PC-3 (cell line): Measurements from ENCODE around the gene PCGF5. TPM values are rescaled to one million over a fixed set of nuclear protein-coding genes. Genes with fewer than 3 reads are reported as not detected.

Experiments used
- ATAC-seq: fragments of 200-7000 bp; cut with Tn5 transposase; 2 replicates; pipeline ENCODE4 v1.9.1; 2020; ENCODE audit warnings: mild to moderate bottlenecking, moderate library complexity
- Bru-seq: library from RNA; stranded (reverse); fragments of 400-500 nt; gene quantifications from one replicate; lab custom pipeline; 2021; lab: Mats Ljungman, UMichigan
- BruChase-seq, 2 experiments: library from RNA; stranded (reverse); fragments of 400-500 nt; gene quantifications; one replicate each; lab custom pipeline; 2021; lab: Mats Ljungman, UMichigan
- BruUV-seq: library from RNA; stranded (reverse); fragments of 400-500 nt; replicated peaks from 2 replicates; lab custom pipeline; 2021; lab: Mats Ljungman, UMichigan
- CTCF ChIA-PET: fragments of 300-600 bp; sonication (Branson Sonifier 250); formaldehyde crosslinking; loops from one replicate; lab custom pipeline; 2022; ENCODE audit warnings: antibody characterized with exemption; lab: Charles Lee
- POLR2A ChIA-PET: fragments of 300-600 bp; sonication (Branson Sonifier 250); formaldehyde crosslinking; loops from one replicate; lab custom pipeline; 2022; ENCODE audit warnings: antibody characterized with exemption; ENCODE audit not compliant: unreplicated experiment; lab: Charles Lee
- DNase-seq: peaks from one replicate; pipeline ENCODE4 v3.0.0-alpha.2; 2015
- H2AFZ ChIP-seq: fragments of 300-600 bp; sonication (generic); 2 replicates; pipeline ENCODE4 v1.6.0; 2016; ENCODE audit warnings: antibody characterized with exemption, low read length
- H3F3A ChIP-seq: fragments of 300-600 bp; sonication (generic); one replicate; pipeline ENCODE4 v1.6.0; 2017; ENCODE audit warnings: antibody characterized with exemption, low read length, control low read depth, mild to moderate bottlenecking; ENCODE audit not compliant: unreplicated experiment
- H3K27ac ChIP-seq: fragments of 300-600 bp; sonication (generic); 2 replicates; pipeline ENCODE4 v1.5.1; 2016; ENCODE audit warnings: mild to moderate bottlenecking, low read length
- H3K27me3 ChIP-seq: fragments of 300-600 bp; sonication (generic); 2 replicates; pipeline ENCODE4 v1.6.1; 2016; ENCODE audit warnings: low read length, mixed read lengths
- H3K36me3 ChIP-seq: fragments of 300-600 bp; sonication (generic); 2 replicates; pipeline ENCODE4 v1.6.1; 2016; ENCODE audit warnings: low read depth, mixed run types, low read length, mixed read lengths
- H3K4me1 ChIP-seq: fragments of 300-600 bp; sonication (generic); 2 replicates; pipeline ENCODE4 v1.5.1; 2016; ENCODE audit warnings: low read length; ENCODE audit not compliant: insufficient read depth
- H3K4me2 ChIP-seq: fragments of 300-600 bp; sonication (generic); 2 replicates; pipeline ENCODE4 v1.6.0; 2016; ENCODE audit warnings: low read length
- H3K4me3 ChIP-seq: fragments of 300-600 bp; sonication (generic); 2 replicates; pipeline ENCODE4 v1.5.1; 2016; ENCODE audit warnings: mild to moderate bottlenecking, low read length, mixed read lengths
- H3K79me2 ChIP-seq: fragments of 300-600 bp; sonication (generic); 2 replicates; pipeline ENCODE4 v1.6.1; 2017; ENCODE audit warnings: low read length, mixed read lengths
- H3K9ac ChIP-seq: fragments of 300-600 bp; sonication (generic); 2 replicates; pipeline ENCODE4 v1.6.0; 2016; ENCODE audit warnings: mild to moderate bottlenecking, low read length
- H3K9me2 ChIP-seq: fragments of 300-600 bp; sonication (generic); replicated peaks from 2 replicates; pipeline ENCODE4 v1.6.1; 2016; ENCODE audit warnings: mixed run types, low read length, mixed read lengths
- H3K9me3 ChIP-seq: fragments of 300-600 bp; sonication (generic); 2 replicates; pipeline ENCODE4 v1.6.1; 2016; ENCODE audit warnings: low read length, mixed read lengths
- H4K20me1 ChIP-seq: fragments of 300-600 bp; sonication (generic); 2 replicates; pipeline ENCODE4 v1.6.1; 2016; ENCODE audit warnings: low read length, mixed read lengths
- EZH2 ChIP-seq: fragments of 300-600 bp; sonication (generic); IDR thresholded peaks from one replicate; pipeline ENCODE4 v1.6.1; 2017; ENCODE audit warnings: antibody characterized with exemption, mild to moderate bottlenecking, low read length; ENCODE audit not compliant: unreplicated experiment
- EZH2phosphoT487 ChIP-seq: fragments of 300-600 bp; sonication (generic); IDR thresholded peaks from 2 replicates; pipeline ENCODE4 v1.6.1; 2018; ENCODE audit warnings: mild to moderate bottlenecking, antibody characterized with exemption, low read length, borderline replicate concordance
- intact Hi-C: fragments of 100-400 bp; cut with micrococcal nuclease; formaldehyde crosslinking; loops from 2 replicates; pipeline ENCODE4 v1.9.0; 2023
- long read RNA-seq: library from polyadenylated mRNA; unstranded; transcript quantifications from one replicate; pipeline ENCODE4 v2.0.0, GENCODE V29; 2021; ENCODE audit not compliant: unreplicated experiment
- total RNA-seq: library from RNA; depleted of rRNA; stranded (reverse); fragments of >200 nt; gene quantifications from 2 replicates; pipeline ENCODE4 v1.2.3, GENCODE V29; 2014; rRNA removed
- TF ChIP-seq, protein P1 (sequence below): fragments of 300-600 bp; sonication (generic); conservative IDR thresholded peaks from 2 replicates; pipeline ENCODE4 v1.5.1; 2017; ENCODE audit warnings: antibody characterized with exemption, low read depth, mild to moderate bottlenecking, low read length

PCGF5 gene
- total RNA-seq = 15.8 and 25.0 TPM in 2 replicates
- Bru-seq, nascent RNA = percentile 57 among the genes with signal in this experiment
- percentile 58 among the genes with signal in this experiment for BruChase-seq, experiment 1, labeled RNA remaining after a 6-hour chase
- BruChase-seq, experiment 2, labeled RNA remaining after a 2-hour chase = percentile 57 among the genes with signal in this experiment
- long read RNA-seq, full-length matches to known transcripts = 21 of 40 reads
- long read RNA-seq, partial matches to known transcripts = 0 of 40 reads
- long read RNA-seq, other reads (novel, unspliced or antisense) = 19 of 40 reads

DNA sequence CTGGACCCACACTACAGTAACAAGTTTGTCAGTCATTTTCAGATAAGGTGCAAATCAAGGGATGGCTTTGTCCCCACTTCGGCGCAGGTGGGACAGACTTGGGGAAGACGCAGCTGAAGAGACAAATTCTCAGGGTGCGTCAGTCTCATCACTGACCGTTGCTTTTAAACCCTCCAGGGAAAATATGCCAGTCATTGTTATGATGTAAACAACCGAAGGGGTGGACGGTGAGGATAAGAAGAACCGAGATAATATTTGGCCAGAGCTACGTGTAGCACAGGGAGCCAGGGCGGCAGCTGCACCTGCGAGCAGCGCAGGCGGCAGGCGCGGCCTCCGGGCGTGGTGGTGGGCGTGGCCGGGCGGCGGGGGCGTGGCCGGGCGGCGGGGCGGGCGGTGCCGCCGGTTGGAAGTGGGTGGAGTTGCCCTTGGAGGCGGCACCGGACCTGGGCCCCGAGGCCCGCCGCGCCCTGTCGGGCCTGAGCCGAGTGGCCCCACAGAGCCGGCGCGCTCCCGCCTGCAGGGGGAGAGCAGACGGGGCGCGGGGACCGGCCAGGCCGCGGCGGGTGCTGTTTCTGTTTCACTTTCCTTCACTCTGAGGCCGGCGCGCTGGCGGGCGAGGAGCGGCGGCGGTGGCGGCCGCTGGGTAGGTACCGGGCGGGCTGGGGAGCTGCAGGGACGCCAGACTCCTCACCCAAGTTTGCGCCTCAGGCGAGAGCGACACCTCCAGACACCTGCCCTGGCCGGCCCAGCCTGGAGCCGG is at the start of gene PCGF5:
Gene PCGF5, plus strand, starts transcription at position 470 of the 760 bp plus-strand sequence. CDS start 2,209 bp downstream, outside the sequence.
- H3K27ac ChIP-seq = no peak within 1 kb of the TSS
- peak; percentile 98 for ATAC-seq
- POLR2A ChIA-PET = no interaction called here

DNA sequence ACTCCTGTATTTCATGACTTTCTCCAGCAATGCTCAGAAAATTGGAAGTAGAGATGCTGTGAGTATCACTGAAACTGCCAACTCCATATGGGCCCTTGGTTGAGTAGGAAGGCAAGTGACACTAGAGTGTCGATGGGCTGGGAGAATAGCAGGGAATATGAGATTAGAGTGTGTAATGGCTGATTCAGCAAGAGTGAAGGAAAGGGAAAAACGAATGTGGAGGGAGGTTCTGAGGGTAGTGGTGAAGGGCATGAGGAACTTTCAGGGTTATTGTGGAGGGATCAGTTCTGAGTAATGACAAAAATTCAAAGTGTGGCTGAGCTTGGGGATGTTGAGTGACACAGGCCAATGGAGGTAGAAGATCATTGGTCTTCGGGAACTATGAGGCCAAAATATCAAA is 49.0 kb upstream of the PCGF5 start:
- Histone ChIP-seq H3K4me2 (no peak overlapping the region), H3K4me1 (no peaks in the 10 kb centered on the region), H2AFZ (no peak overlapping the region), H3K36me3 (no peaks in the 10 kb centered on the region), H3K9ac (no peak overlapping the region), H3K4me3 (no peak overlapping the region), H3K79me2 (0 out of 2 replicates have a peak, but pooled peaks cover 2% of the 10 kb centered on the region), H3F3A (no peaks in the 10 kb centered on the region), H3K9me2 (no peaks in the 10 kb centered on the region), H3K27ac (no peak overlapping the region), H3K27me3 (no peaks in the 10 kb centered on the region), H3K9me3 (no peaks in the 10 kb centered on the region), H4K20me1 (no peaks in the 10 kb centered on the region)
- ChIA-PET CTCF (no interaction called here), POLR2A (no interaction called here)
- ATAC-seq = no peak
- no peak for DNase-seq
- TF ChIP-seq, protein P1, sequence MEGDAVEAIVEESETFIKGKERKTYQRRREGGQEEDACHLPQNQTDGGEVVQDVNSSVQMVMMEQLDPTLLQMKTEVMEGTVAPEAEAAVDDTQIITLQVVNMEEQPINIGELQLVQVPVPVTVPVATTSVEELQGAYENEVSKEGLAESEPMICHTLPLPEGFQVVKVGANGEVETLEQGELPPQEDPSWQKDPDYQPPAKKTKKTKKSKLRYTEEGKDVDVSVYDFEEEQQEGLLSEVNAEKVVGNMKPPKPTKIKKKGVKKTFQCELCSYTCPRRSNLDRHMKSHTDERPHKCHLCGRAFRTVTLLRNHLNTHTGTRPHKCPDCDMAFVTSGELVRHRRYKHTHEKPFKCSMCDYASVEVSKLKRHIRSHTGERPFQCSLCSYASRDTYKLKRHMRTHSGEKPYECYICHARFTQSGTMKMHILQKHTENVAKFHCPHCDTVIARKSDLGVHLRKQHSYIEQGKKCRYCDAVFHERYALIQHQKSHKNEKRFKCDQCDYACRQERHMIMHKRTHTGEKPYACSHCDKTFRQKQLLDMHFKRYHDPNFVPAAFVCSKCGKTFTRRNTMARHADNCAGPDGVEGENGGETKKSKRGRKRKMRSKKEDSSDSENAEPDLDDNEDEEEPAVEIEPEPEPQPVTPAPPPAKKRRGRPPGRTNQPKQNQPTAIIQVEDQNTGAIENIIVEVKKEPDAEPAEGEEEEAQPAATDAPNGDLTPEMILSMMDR = no peak
- TF ChIP-seq EZH2phosphoT487 (no peak), EZH2 (no peak)
- intact Hi-C loops = no loop called here
- no TSS peak for BruUV-seq

More for the DNA sequence above, at the start of gene PCGF5:
- Histone ChIP-seq H3K9ac (peak within 1 kb of the TSS; percentile 79), H3F3A (no peaks in the 10 kb centered on the region), H3K27me3 (no peaks in the 10 kb centered on the region), H2AFZ (peak within 1 kb of the TSS; percentile 97), H3K9me2 (no peaks in the 10 kb centered on the region), H3K79me2 (peaks cover 18% of the 10 kb centered on the region), H3K4me3 (peak within 1 kb of the TSS; percentile 88), H3K36me3 (no peaks in the 10 kb centered on the region), H3K9me3 (no peaks in the 10 kb centered on the region), H3K4me2 (peak within 1 kb of the TSS; percentile 95), H3K4me1 (peaks cover 7% of the 10 kb centered on the region; the same call in 1 of the 2 replicates), H4K20me1 (no peaks in the 10 kb centered on the region)
- CTCF ChIA-PET = no interaction called here
- intact Hi-C loops = loop anchor here (5.0 kb wide), 1 partner anchor 58 kb away; no protein-coding TSS in a partner anchor
- peak; percentile 80 for DNase-seq
- no TSS peak for BruUV-seq
- TF ChIP-seq EZH2 (no peak), EZH2phosphoT487 (no peak)
- TF ChIP-seq, protein P1 = no peak
